ENCODE results near the gene BCL11B. TPM values are rescaled to one million over a fixed set of nuclear protein-coding genes. Genes with fewer than 3 reads are reported as not detected.

Gene BCL11B
- total and polyA plus RNA-seq, 10 of the 15 experiments (the other 5 are each of a cell fraction or from before 2014, with no cell fraction given): 0.38 to 5.5 (median 1.3) TPM

GRCh38 chr14:99136047-99136400 is 136.0 kb downstream of the BCL11B start:
- TF ChIP-seq RBBP5 (conservative IDR thresholded peaks at IDR 0.05) (no peak), ZSCAN29 (IDR thresholded peaks at IDR 0.05) (no peak), PAX8 (IDR thresholded peaks at IDR 0.05) (no peak), HDGF (IDR thresholded peaks at IDR 0.05) (no peak), RELB (IDR thresholded peaks at IDR 0.05; ENCODE audit: low read depth) (no peak), MLLT1 (IDR thresholded peaks at IDR 0.05) (no peak)
- H3K36me3 ChIP-seq (ENCODE audit: control insufficient read depth in 2 of 2, insufficient read depth in 2 of 2, low read length in 1 of 2): no peaks in the 10 kb centered on the region
- no peaks in the 10 kb centered on the region for H3K27me3 ChIP-seq (replicated peaks in 1 of 2; ENCODE audit: control insufficient read depth in 2 of 2, insufficient read depth in 2 of 2, low read length in 1 of 2)
- no peak for DNase-seq (ENCODE audit: low read depth, low spot score)
- intact Hi-C loops (cut with micrococcal nuclease; ENCODE audit: unreplicated experiment): no loop called here
- WGBS (ENCODE audit: insufficient coverage, insufficient replicate concordance, low lambda C conversion rate, missing lambda C conversion rate): 26% methylated on average over 5 of the region's 5 CpGs
- no TSS peak for BruUV-seq (replicated peaks)
- no peak overlapping the region for H3K9ac ChIP-seq (ENCODE audit: control insufficient read depth, insufficient read depth, low read length)
- in situ Hi-C loops (cut with MboI): no loop called here
- no peaks in the 10 kb centered on the region for H3K4me1 ChIP-seq (ENCODE audit: control insufficient read depth, insufficient read depth, low read length)
- SMC1A ChIA-PET (ENCODE audit: uncharacterized antibody, unreplicated experiment): no interaction called here
- no peaks in the 10 kb centered on the region for H4K20me1 ChIP-seq (ENCODE audit: control insufficient read depth, insufficient read depth)
- H3K4me2 ChIP-seq (ENCODE audit: control insufficient read depth, insufficient read depth): no peak overlapping the region
- no peaks in the 10 kb centered on the region; the same call in 2 of the 3 replicates for H3K9me3 ChIP-seq (replicated peaks; ENCODE audit: control insufficient read depth, insufficient read depth, low read length)
- POLR2A ChIA-PET: no interaction called here
- ATAC-seq: no peak
- CTCF ChIA-PET: no interaction called here
- RAD21 ChIA-PET (ENCODE audit: unreplicated experiment): no interaction called here
- H3K27ac ChIP-seq (ENCODE audit: control insufficient read depth, insufficient read depth): no peak overlapping the region
- no peak overlapping the region for H3K4me3 ChIP-seq
- no peak overlapping the region for H2AFZ ChIP-seq (ENCODE audit: control insufficient read depth, low read depth, low read length)
- no peaks in the 10 kb centered on the region for H3K79me2 ChIP-seq (ENCODE audit: control insufficient read depth, insufficient read depth, low read length)
- FAIRE-seq: no peak
